Fibroblast of pulmonary artery (primary cell): ENCODE results near the gene METTL9.
"Not testable (repeated sequence)": the region's sequence is repeated elsewhere in the genome, so short reads cannot be mapped to it uniquely, and the experiment has no call there.

Experiments
- DNase-seq: peaks from one replicate; pipeline ENCODE4 v3.0.0-alpha.2; 2010; ENCODE audit warnings: low read depth
- H3K4me3 ChIP-seq: replicated peaks from 2 replicates; pipeline ENCODE4 v1.5.1; 2011; ENCODE audit warnings: low read depth, mild to moderate bottlenecking, control low read depth, low read length, moderate library complexity
- TF ChIP-seq, protein P1 (sequence below): IDR thresholded peaks from 2 replicates; pipeline ENCODE4 v1.5.1; 2011; ENCODE audit warnings: mild to moderate bottlenecking, control low read depth, low read length, inconsistent platforms; ENCODE audit errors: missing control alignments

METTL9 gene

DNA sequence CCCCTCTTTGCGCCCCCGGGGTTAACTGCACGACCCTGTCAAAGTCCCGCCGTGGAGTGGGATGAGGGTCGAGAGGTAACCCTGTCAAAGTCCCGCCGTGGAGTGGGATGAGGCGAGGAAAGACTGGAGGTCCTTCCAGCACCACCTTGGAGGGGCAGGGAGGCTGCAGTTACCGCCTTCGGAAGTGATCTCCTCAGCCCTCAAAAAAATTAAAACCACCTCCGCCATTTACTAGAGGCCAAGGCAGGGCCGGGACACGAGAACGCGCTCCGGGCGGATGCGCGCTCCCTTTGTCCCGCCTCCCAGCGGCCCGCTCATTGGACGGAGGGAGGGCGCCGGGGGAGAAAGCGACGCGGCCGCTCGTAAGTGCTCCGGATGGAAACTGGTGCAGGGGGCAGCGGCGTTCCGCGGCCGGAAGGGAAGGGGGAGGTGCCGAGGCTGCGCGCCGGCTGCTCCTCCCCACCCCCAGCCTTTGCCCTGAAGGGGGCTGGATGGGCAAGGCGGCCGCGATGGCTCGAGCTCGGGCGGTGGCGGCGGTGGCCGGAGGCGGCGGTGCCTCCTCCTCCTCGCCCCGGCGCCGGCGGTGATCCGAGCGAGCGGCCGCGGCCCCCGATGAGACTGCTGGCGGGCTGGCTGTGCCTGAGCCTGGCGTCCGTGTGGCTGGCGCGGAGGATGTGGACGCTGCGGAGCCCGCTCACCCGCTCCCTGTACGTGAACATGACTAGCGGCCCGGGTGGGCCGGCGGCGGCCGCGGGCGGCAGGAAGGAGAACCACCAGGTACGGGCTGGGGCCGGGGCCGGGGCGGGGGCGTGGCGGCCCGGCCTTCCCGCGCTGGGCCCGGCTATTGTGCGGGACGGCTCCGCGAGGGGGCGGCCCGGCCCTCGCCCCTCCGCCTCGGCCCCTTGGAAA, at the start of gene METTL9:
METTL9 (plus strand) TSS at position 456 of the 909 bp plus-strand sequence; CDS start at position 613, 157 bp downstream.
- DNase-seq: peak; percentile 95
- TF ChIP-seq, protein P1, sequence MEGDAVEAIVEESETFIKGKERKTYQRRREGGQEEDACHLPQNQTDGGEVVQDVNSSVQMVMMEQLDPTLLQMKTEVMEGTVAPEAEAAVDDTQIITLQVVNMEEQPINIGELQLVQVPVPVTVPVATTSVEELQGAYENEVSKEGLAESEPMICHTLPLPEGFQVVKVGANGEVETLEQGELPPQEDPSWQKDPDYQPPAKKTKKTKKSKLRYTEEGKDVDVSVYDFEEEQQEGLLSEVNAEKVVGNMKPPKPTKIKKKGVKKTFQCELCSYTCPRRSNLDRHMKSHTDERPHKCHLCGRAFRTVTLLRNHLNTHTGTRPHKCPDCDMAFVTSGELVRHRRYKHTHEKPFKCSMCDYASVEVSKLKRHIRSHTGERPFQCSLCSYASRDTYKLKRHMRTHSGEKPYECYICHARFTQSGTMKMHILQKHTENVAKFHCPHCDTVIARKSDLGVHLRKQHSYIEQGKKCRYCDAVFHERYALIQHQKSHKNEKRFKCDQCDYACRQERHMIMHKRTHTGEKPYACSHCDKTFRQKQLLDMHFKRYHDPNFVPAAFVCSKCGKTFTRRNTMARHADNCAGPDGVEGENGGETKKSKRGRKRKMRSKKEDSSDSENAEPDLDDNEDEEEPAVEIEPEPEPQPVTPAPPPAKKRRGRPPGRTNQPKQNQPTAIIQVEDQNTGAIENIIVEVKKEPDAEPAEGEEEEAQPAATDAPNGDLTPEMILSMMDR: no peak
- peak within 1 kb of the TSS; percentile 76 for H3K4me3 ChIP-seq

- H3K4me3 ChIP-seq: not testable (repeated sequence)
Observed at GRCh38 chr16:21549975-21550374, 49.4 kb upstream of the METTL9 start.

GRCh38 chr16:21550435-21550834, 48.9 kb upstream of the METTL9 start:
- H3K4me3 ChIP-seq, DNase-seq: not testable (repeated sequence)

More at GRCh38 chr16:21549975-21550374, 49.4 kb upstream of the METTL9 start:
- DNase-seq: not testable (repeated sequence)

DNA sequence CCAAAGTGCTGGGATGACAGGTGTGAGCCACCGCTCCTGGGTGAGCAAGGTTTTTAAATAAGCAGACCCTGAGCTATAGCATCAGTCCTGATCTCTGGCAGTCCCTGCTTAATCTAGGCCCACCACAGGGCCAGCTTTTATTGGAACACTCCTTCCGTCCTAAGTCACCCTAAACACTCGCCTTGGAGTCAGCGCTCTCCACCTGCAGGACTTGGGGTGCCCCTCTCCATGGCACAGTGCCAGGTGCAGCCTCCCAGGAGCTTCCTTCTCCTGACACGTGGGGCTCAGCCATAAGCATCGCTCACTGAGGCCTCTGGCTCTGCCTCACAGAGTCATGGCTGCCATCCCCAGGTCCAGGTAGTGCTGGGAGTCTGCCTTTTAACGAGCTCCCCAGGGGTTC, 48.3 kb upstream of the METTL9 start:
- H3K4me3 ChIP-seq, DNase-seq: not testable (repeated sequence)

- not testable (repeated sequence) for H3K4me3 ChIP-seq, DNase-seq
Observed at GRCh38 chr16:21551600-21551999, 47.8 kb upstream of the METTL9 start.

DNA sequence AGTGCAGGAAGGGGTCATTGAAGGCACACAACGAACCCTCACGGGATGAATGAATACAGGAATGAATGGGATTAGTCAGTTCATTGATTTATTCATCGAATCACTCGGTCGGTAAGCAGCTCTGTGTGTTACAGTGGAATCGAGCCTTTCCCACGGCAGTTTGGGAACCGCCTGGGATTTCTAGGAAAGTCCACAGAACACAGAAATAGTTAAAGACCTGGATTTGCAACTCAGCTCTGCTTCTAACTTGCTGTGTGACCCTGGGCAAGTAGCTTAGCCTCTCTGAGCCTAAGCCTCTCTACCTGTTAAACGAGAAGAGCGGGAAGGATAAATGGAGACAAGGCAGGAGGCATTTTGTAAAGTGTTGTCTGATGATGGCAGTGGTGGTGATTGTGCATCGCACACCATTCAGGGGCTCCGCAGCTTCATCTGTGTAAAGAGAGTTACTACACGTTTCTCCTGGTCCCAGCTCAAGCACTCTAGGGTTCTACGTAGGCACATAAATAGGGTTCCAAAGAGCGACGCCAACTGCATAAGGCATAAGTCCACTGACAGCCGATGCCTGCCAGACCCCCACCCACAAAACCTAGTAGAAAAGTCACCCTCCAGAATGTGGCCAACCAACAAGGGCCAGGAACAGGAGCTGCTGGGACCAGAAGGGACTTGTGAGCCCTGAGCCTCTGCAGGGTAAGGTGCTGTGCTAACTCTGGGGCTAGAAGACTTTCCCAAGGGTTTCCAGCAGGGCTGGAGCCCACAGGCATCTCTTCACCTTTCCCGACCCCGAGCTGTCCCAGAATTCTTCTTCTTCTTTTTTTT, 45.7 kb upstream of the METTL9 start:
- not testable (repeated sequence) for DNase-seq, H3K4me3 ChIP-seq

DNA sequence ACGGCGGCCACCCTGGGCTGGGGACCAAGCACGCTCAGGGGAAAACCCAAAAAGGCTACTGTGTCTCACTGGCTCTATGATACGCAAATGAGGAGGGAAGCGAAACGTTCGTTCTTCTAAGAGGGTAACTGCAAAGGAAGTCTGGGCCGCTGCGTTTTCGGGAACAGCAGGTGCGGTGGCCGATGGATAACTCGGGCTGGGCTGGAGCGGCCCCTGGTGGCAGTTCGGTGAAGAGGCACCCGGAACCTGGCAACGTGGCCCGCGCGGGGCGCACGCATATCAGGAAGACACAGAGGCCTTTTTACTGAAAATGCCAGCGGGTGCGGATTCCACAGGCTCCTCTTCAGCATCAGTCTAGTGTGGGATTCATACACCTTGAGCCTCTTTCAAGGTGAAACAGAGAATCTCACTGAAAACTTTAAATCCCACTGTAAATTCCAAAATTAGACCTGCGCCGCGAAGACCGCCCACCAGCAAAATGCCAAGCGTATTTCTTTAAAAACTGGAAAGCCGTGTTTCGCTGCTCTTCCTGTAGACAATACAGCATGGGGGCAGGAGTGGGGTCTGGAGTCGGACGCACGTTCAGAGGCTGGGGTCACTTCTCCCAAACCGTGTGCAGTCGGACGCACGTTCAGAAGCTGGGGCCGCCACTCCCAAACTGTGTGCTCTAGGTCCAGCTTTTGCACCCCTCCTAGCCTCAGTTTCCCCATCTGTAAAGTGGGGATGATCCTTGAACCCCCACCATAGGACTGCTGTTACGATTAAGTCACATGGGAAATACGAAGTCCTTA, 44.4 kb upstream of the METTL9 start:
- DNase-seq: peak; percentile 76
- H3K4me3 ChIP-seq: no peak overlapping the region
- TF ChIP-seq, protein P1: peak; percentile 94

DNA sequence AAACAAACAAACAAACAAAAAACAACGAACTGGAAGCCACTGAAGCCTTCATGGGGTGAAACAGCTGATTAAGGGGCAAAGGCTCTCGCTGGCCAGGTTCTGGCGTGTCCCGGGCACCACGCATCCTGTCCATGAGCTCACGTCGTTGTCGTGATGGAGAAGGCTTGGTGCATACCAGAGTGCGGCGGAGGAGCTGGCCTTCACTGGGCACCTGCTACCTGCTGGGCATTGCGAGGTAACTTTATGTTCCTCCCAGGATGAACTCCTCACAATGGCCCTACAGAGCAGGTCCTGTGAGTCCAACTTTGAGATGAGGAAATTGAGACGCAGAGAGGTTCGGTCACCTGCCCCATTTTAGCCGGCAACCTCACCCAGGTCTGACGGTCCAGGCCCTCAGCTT, 43.8 kb upstream of the METTL9 start:
- not testable (repeated sequence) for DNase-seq, H3K4me3 ChIP-seq

GRCh38 chr16:21556026-21556595, 43.3 kb upstream of the METTL9 start:
- not testable (repeated sequence) for H3K4me3 ChIP-seq, DNase-seq

DNA sequence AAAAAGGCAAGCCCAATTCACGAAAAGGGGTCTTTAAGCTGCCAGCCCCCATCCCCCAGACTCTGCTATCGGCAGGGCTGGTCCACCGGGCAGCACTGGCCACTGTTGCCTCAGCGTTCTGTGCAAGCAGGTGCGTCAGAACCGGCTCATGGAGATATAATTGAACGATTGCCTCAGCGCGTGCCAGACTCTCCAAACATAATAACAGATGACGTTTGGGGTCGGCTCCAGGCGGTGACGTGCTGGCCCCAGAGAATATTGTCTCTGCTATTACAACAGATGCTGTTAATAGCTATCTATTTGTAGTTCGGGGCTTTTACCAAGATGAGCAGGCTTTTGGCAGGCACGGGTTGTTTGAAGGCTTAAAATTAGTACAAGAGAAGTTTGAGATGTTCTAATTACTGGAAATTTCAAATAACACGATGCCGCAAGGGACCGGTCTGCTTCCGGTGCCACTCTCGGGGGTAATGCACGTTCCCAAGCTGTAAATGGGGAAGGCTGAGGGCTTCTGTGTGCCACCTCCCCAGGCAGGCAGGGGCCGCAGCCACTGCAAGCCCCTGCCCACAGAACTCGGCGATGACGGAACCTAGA, 42.6 kb upstream of the METTL9 start:
- DNase-seq: peak; percentile 32
- not testable (repeated sequence) for H3K4me3 ChIP-seq
